Testis (tissue), 2 donors: ENCODE measurements around the gene GSTT2.

Source experiments
- POLR2A ChIP-seq: fragments of 450-650 bp; IDR thresholded peaks from one replicate; pipeline ENCODE4 v1.6.1; 2017; ENCODE audit warnings: antibody characterized with exemption, mild to moderate bottlenecking, moderate library complexity
- TF ChIP-seq, protein P1 (sequence below), 3 experiments: fragments of 450-650 bp in 2 of 3; fragments of 200-600 bp in 1 of 3; sonication (generic) in 1 of 3; IDR thresholded peaks; one replicate each; pipeline ENCODE4 v1.5.1; 2016 to 2019; ENCODE audit warnings: antibody characterized with exemption in 3 of 3, mild to moderate bottlenecking in 2 of 3, moderate library complexity in 1 of 3

DNA sequence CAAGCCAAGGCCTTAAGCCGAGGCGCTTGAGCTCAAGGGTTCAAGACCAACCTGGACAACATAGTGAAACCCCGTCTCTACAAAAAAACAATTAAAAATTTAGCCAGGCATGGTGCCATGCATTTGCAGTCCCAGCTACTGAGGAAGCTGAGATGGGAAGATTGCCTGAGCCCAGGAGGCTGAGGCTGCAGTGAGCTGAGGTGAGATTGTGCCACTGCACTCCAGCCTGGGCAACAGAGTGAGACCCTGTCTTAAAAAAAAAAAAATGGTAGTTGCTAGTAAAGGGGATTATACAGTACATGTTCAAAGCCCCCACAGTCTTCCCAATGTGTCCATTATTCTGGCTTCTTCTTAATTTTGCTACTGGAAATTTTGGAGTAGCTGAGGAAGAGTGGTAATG, 49.4 kb downstream of the GSTT2 start:
- TF ChIP-seq, protein P1, sequence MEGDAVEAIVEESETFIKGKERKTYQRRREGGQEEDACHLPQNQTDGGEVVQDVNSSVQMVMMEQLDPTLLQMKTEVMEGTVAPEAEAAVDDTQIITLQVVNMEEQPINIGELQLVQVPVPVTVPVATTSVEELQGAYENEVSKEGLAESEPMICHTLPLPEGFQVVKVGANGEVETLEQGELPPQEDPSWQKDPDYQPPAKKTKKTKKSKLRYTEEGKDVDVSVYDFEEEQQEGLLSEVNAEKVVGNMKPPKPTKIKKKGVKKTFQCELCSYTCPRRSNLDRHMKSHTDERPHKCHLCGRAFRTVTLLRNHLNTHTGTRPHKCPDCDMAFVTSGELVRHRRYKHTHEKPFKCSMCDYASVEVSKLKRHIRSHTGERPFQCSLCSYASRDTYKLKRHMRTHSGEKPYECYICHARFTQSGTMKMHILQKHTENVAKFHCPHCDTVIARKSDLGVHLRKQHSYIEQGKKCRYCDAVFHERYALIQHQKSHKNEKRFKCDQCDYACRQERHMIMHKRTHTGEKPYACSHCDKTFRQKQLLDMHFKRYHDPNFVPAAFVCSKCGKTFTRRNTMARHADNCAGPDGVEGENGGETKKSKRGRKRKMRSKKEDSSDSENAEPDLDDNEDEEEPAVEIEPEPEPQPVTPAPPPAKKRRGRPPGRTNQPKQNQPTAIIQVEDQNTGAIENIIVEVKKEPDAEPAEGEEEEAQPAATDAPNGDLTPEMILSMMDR (IDR thresholded peaks at IDR 0.05), result no peak
- TF ChIP-seq POLR2A, result no peak
